Neural cell (in vitro differentiated cells): ENCODE results near the gene KCTD2. TPM values are rescaled to one million over a fixed set of nuclear protein-coding genes. Genes with fewer than 3 reads are reported as not detected.
"Not testable (repeated sequence)": the region's sequence is repeated elsewhere in the genome, so short reads cannot be mapped to it uniquely, and the experiment has no call there.

Experiments used
- H2AFZ ChIP-seq: fragments of 200-600, 300-800 bp; sonication (generic), shearing (Covaris generic); 2 replicates; pipeline ENCODE4 v1.6.0; 2014; ENCODE audit warnings: low read depth, mild to moderate bottlenecking, antibody characterized with exemption, low read length, moderate library complexity
- H3F3A ChIP-seq: fragments of 200-600 bp; shearing (Covaris generic); 2 replicates; pipeline ENCODE4 v1.6.1; 2016; ENCODE audit warnings: mild to moderate bottlenecking, moderate library complexity, mixed read lengths, antibody characterized with exemption, low read length; ENCODE audit not compliant: insufficient read depth, poor library complexity, severe bottlenecking
- H3K27ac ChIP-seq: fragments of 200-600, 300-800 bp; sonication (generic), shearing (Covaris generic); 2 replicates; pipeline ENCODE4 v1.5.1; 2014; ENCODE audit warnings: mild to moderate bottlenecking, low read length, moderate library complexity
- H3K27me3 ChIP-seq: fragments of 300-800, 200-600 bp; sonication (generic), shearing (Covaris generic); 2 replicates; pipeline ENCODE4 v1.6.0; 2014; ENCODE audit warnings: mild to moderate bottlenecking, low read depth, low read length, moderate library complexity; ENCODE audit not compliant: insufficient read depth
- H3K36me3 ChIP-seq: fragments of 300-800, 200-600 bp; sonication (generic), shearing (Covaris generic); 2 replicates; pipeline ENCODE4 v1.5.1; 2014; ENCODE audit warnings: mild to moderate bottlenecking, antibody characterized with exemption, low read length, moderate library complexity; ENCODE audit not compliant: insufficient read depth
- H3K4me2 ChIP-seq: fragments of 300-800, 200-600 bp; sonication (generic), shearing (Covaris generic); 2 replicates; pipeline ENCODE4 v1.6.0; 2014; ENCODE audit warnings: mild to moderate bottlenecking, low read length
- H3K4me3 ChIP-seq: fragments of 300-800, 200-600 bp; sonication (generic), shearing (Covaris generic); 2 replicates; pipeline ENCODE4 v1.5.1; 2014; ENCODE audit warnings: mild to moderate bottlenecking, low read length, moderate library complexity
- H3K79me2 ChIP-seq: fragments of 200-600 bp; shearing (Covaris generic); replicated peaks from 2 replicates; pipeline ENCODE4 v1.6.0; 2014; ENCODE audit warnings: mild to moderate bottlenecking, low read length, moderate library complexity; ENCODE audit not compliant: insufficient read depth
- H3K9ac ChIP-seq: fragments of 300-800, 200-600 bp; sonication (generic), shearing (Covaris generic); 2 replicates; pipeline ENCODE4 v1.6.1; 2016; ENCODE audit warnings: mild to moderate bottlenecking, low read length, mixed read lengths
- H3K9me2 ChIP-seq: fragments of 200-600 bp; shearing (Covaris generic); 2 replicates; pipeline ENCODE4 v1.6.1; 2016; ENCODE audit warnings: mild to moderate bottlenecking, low read length, mixed read lengths; ENCODE audit not compliant: insufficient read depth
- H3K9me3 ChIP-seq: fragments of 200-600, 300-800 bp; sonication (generic), shearing (Covaris generic); 2 replicates; pipeline ENCODE4 v1.6.1; 2016; ENCODE audit warnings: mild to moderate bottlenecking, mixed run types, low read length, moderate library complexity, mixed read lengths
- H4K20me1 ChIP-seq: fragments of 200-600 bp; shearing (Covaris generic); 2 replicates; pipeline ENCODE4 v1.6.1; 2016; ENCODE audit warnings: mild to moderate bottlenecking, mixed run types; ENCODE audit not compliant: insufficient read depth
- EP300 ChIP-seq: fragments of 450-650 bp; conservative IDR thresholded peaks from 2 replicates; pipeline ENCODE4 v1.6.1; 2014; ENCODE audit warnings: antibody characterized with exemption, mild to moderate bottlenecking, moderate library complexity; ENCODE audit not compliant: poor library complexity, severe bottlenecking
- EZH2 ChIP-seq: fragments of 200-600, 300-800 bp; shearing (Covaris generic), sonication (generic); IDR thresholded peaks from 2 replicates; pipeline ENCODE4 v1.6.1; 2014; ENCODE audit warnings: antibody characterized with exemption, low read length, borderline replicate concordance, mild to moderate bottlenecking; ENCODE audit not compliant: insufficient read depth, poor library complexity, severe bottlenecking
- MXI1 ChIP-seq: fragments of 450-650 bp; conservative IDR thresholded peaks from 2 replicates; pipeline ENCODE4 v1.6.1; 2014; ENCODE audit warnings: antibody characterized with exemption, mild to moderate bottlenecking; ENCODE audit not compliant: poor library complexity, severe bottlenecking
- POLR2AphosphoS5 ChIP-seq: IDR thresholded peaks from 2 replicates; pipeline ENCODE4 v1.6.1; 2012
- RAD21 ChIP-seq: fragments of 450-650 bp; conservative IDR thresholded peaks from 2 replicates; pipeline ENCODE4 v1.6.1; 2014; ENCODE audit warnings: antibody characterized with exemption, mild to moderate bottlenecking, moderate library complexity
- SMC3 ChIP-seq: fragments of 450-650 bp; conservative IDR thresholded peaks from 2 replicates; pipeline ENCODE4 v1.6.1; 2014; ENCODE audit warnings: antibody characterized with exemption, mild to moderate bottlenecking, moderate library complexity; ENCODE audit not compliant: poor library complexity
- TAF1 ChIP-seq: IDR thresholded peaks from 2 replicates; pipeline ENCODE4 v1.6.1; 2012; ENCODE audit warnings: low read depth
- polyA plus RNA-seq: library from polyadenylated mRNA; depleted of rRNA; stranded (reverse); fragments of >200 nt; gene quantifications from 2 replicates; pipeline ENCODE4 v1.2.3, GENCODE V29; 2014
- TF ChIP-seq, protein P1 (sequence below): fragments of 450-650 bp; IDR thresholded peaks from 2 replicates; pipeline ENCODE4 v1.5.1; 2014; ENCODE audit warnings: antibody characterized with exemption, mild to moderate bottlenecking, moderate library complexity; ENCODE audit not compliant: poor library complexity, severe bottlenecking
- TF ChIP-seq, protein P2 (sequence below): IDR thresholded peaks from 2 replicates; pipeline ENCODE4 v1.6.1; 2012; ENCODE audit warnings: borderline replicate concordance

Gene KCTD2
- polyA plus RNA-seq, 1 donor from 2014 or later = 32.8 TPM

DNA sequence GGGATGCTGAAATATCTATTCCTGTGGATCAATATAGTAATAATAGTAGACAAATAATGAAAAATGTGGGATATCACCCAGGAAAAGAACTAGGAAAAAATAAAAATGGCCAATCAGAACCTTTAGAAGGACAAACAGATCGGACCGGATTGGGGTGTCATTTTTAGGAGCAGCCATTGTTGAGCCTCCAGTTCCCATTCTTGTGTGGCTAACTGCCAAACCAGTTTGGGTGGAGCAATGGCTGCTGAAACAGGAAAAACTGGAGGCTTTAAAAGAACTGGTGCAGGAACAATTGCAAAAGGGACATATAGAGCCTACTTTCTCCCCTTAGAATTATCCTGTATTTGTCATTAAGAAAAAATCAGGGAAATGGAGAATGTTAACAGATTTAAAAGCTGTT, 20.4 kb upstream of the KCTD2 start:
- H3K4me3 ChIP-seq, H3K9me2 ChIP-seq, H3K9me3 ChIP-seq, H3K79me2 ChIP-seq, H2AFZ ChIP-seq, H3K9ac ChIP-seq, H4K20me1 ChIP-seq, H3K27me3 ChIP-seq, H3F3A ChIP-seq, H3K36me3 ChIP-seq, H3K27ac ChIP-seq, H3K4me2 ChIP-seq: not testable (repeated sequence)

DNA sequence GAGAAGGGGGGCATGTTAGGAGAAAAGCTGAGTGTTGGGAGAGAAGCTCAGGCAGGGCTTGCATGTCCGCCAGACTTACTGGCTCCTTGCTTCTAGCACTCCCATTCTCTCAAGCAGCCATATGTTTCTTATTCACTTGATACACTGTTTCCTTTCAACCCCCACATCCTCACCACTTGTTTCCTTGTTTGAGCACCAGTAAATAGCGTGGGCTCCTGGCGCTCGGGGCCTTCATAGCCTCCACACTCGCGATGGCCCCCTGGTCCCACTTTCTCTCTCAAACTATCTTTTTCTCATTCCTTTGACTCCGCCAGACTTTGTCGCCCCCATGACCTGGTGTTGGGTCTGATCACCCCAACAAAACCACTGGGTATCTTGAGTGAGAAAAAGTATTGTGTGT, 16.9 kb upstream of the KCTD2 start:
- Histone ChIP-seq H3K79me2 (no peaks in the 10 kb centered on the region), H2AFZ (no peak overlapping the region), H3F3A (no peaks in the 10 kb centered on the region), H3K36me3 (no peaks in the 10 kb centered on the region), H3K27me3 (no peaks in the 10 kb centered on the region), H3K9me2 (no peaks in the 10 kb centered on the region), H4K20me1 (no peaks in the 10 kb centered on the region), H3K4me2 (no peak overlapping the region), H3K9me3 (peaks cover 6% of the 10 kb centered on the region), H3K27ac (no peak overlapping the region), H3K4me3 (no peak overlapping the region), H3K9ac (no peak overlapping the region)
- TF ChIP-seq, protein P1, sequence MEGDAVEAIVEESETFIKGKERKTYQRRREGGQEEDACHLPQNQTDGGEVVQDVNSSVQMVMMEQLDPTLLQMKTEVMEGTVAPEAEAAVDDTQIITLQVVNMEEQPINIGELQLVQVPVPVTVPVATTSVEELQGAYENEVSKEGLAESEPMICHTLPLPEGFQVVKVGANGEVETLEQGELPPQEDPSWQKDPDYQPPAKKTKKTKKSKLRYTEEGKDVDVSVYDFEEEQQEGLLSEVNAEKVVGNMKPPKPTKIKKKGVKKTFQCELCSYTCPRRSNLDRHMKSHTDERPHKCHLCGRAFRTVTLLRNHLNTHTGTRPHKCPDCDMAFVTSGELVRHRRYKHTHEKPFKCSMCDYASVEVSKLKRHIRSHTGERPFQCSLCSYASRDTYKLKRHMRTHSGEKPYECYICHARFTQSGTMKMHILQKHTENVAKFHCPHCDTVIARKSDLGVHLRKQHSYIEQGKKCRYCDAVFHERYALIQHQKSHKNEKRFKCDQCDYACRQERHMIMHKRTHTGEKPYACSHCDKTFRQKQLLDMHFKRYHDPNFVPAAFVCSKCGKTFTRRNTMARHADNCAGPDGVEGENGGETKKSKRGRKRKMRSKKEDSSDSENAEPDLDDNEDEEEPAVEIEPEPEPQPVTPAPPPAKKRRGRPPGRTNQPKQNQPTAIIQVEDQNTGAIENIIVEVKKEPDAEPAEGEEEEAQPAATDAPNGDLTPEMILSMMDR = no peak
- TF ChIP-seq SMC3 (no peak), MXI1 (no peak), POLR2AphosphoS5 (no peak), RAD21 (no peak)
- TF ChIP-seq, protein P2, sequence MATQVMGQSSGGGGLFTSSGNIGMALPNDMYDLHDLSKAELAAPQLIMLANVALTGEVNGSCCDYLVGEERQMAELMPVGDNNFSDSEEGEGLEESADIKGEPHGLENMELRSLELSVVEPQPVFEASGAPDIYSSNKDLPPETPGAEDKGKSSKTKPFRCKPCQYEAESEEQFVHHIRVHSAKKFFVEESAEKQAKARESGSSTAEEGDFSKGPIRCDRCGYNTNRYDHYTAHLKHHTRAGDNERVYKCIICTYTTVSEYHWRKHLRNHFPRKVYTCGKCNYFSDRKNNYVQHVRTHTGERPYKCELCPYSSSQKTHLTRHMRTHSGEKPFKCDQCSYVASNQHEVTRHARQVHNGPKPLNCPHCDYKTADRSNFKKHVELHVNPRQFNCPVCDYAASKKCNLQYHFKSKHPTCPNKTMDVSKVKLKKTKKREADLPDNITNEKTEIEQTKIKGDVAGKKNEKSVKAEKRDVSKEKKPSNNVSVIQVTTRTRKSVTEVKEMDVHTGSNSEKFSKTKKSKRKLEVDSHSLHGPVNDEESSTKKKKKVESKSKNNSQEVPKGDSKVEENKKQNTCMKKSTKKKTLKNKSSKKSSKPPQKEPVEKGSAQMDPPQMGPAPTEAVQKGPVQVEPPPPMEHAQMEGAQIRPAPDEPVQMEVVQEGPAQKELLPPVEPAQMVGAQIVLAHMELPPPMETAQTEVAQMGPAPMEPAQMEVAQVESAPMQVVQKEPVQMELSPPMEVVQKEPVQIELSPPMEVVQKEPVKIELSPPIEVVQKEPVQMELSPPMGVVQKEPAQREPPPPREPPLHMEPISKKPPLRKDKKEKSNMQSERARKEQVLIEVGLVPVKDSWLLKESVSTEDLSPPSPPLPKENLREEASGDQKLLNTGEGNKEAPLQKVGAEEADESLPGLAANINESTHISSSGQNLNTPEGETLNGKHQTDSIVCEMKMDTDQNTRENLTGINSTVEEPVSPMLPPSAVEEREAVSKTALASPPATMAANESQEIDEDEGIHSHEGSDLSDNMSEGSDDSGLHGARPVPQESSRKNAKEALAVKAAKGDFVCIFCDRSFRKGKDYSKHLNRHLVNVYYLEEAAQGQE = no peak

DNA sequence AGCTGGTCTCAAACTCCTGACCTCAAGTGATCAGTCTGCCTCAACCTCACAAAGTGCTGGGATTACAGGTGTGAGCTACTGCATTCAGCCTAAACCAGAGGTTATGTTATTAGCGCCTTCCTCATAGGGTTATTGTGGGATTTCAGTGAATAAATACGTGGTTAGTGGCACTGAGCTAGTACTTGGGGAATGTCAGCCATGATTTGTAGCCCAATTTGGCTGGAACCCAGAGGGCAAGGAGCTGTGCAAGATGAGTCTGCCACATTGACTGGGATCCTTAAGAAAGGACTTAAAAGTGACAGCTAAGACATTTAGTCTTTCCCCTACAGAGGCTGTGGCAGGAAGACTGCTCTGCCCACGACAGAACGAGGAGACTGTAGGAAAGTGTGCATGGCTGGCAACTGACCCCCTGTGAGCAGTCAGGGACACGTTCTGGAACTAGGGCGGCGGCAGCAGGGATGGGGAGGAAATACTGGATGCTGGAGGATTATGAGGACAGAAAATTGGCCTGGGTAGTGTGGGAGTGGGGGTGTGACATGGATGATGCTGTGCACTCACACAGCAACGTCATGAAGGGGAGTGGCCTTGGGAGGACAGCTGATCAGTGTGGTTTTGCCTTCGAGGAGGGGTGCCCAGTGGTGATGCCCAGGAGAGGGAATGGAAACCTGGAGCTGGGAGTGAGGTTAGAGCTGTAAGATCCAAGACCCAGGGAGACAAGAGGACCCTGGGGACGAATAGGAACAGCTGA, 14.9 kb upstream of the KCTD2 start:
- no peaks in the 10 kb centered on the region for H4K20me1 ChIP-seq
- peak overlapping the region; percentile 81 for H3K4me3 ChIP-seq
- H3K4me2 ChIP-seq = no peak overlapping the region
- no peak overlapping the region for H3K27ac ChIP-seq
- H3K27me3 ChIP-seq = no peaks in the 10 kb centered on the region
- H3F3A ChIP-seq = no peaks in the 10 kb centered on the region
- no peak overlapping the region for H2AFZ ChIP-seq
- no peaks in the 10 kb centered on the region for H3K9me2 ChIP-seq
- peaks cover 6% of the 10 kb centered on the region for H3K9me3 ChIP-seq
- TF ChIP-seq, protein P2 = no peak
- no peak for TF ChIP-seq SMC3
- TF ChIP-seq RAD21 = no peak
- no peak for TF ChIP-seq TAF1
- no peak for TF ChIP-seq POLR2AphosphoS5
- TF ChIP-seq EP300 = no peak
- no peak for TF ChIP-seq EZH2
- TF ChIP-seq, protein P1 = no peak
- no peak for TF ChIP-seq MXI1
- peak overlapping the region; percentile 29 for H3K9ac ChIP-seq
- H3K79me2 ChIP-seq = no peaks in the 10 kb centered on the region
- no peaks in the 10 kb centered on the region for H3K36me3 ChIP-seq
